HG03378 (cell line): ENCODE data around the gene RNF212B.
"Not testable (repeated sequence)": the region's sequence is repeated elsewhere in the genome, so short reads cannot be mapped to it uniquely, and the experiment has no call there.

Source experiments
- ATAC-seq: cut with Tn5 transposase; IDR thresholded peaks from one replicate; pipeline ENCODE4 v1.9.1; 2021; ENCODE audit warnings: mild to moderate bottlenecking, moderate library complexity; ENCODE audit not compliant: unreplicated experiment

The RNF212B gene, protein sequence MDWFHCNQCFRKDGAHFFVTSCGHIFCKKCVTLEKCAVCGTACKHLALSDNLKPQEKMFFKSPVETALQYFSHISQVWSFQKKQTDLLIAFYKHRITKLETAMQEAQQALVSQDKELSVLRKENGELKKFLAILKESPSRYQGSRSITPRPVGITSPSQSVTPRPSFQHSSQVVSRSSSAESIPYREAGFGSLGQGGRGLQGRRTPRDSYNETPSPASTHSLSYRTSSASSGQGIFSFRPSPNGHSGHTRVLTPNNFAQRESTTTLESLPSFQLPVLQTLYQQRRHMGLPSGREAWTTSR

DNA sequence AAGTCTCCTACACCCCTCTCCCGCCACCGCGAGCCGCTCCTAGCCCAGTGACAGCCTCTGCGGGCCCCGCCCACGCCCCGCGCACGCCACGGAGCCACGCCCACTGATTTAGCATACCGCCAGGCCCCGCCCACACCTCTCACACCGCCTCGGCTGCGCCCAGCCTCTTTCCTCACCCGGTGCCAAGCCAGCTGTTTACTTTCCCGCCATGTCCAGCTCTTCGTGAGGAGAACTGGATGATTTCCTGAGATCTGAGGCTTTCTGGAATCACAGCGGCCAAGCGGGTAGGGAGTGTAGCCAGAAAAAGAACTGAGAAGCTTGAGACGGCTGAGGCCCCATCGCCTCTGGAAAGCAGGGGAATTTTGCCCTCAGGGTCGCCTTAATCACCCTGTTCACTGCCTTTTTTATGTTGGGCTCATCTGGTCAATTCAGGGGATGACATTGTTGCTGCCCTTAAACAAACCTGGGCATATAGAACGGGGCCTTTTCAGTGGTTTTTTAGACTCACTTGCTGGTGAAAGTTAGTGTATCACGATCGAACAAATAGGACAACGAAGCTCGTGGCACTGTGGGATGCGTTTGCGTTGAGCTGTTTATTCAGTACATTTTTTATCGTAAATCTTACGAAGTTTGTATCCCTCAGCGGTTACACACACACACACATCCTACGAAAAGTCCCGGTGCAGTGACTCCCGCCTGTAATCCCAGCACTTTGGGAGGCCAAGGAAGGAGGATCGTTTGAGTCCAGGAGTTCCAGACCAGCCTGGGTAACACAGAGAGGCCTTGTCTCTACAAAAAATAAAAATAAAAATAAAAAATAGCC is at the start of gene RNF212B:
Gene RNF212B, plus strand, starts transcription at position 165 of the 823 bp plus-strand sequence. CDS start 2,410 bp downstream, outside the sequence.
- ATAC-seq = no peak

DNA sequence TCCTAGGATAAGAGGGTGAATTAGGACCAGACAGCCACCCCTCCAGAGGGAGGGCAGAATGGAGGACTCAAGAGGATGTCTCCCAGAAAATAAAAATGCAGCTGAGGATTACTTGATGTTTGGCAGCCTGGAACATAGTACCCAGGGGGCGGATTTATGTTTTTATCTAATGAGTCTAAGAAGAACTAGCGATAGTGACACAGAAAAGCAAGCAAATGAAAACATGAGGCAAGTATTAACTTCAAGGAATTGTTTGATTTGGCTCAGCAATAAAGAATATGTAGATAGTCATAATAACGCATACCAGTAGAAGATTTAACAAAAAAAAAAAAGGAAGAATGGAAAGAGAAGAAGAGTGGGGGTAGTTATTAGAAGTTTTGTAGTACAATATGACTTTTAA is 44.3 kb upstream of the RNF212B start:
- no peak for ATAC-seq

DNA sequence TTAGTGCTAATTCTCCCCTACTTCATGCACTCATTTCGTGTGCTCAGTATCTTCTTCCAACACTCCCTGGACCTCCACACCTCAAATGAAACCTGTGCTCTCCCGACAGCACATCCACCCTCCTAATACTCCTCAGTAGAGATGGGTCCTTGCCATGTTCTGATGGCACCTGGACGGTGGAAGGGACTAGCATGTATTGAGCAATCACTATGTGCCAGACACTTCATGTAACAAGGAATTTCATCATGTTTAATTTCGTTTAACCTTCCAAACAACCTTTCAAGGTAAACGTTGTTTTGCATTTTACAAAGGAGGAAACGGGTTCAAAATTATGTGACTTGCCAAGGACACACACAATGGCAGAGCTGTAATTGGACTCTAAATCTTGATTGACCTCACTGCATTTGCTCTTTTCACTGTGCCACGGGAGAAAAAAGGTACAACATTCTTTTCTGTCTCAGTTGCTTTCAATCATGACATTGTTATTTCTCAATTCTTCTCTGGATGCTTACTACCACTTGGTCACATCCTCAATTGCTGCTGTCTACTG is 42.1 kb upstream of the RNF212B start:
- no peak for ATAC-seq

DNA sequence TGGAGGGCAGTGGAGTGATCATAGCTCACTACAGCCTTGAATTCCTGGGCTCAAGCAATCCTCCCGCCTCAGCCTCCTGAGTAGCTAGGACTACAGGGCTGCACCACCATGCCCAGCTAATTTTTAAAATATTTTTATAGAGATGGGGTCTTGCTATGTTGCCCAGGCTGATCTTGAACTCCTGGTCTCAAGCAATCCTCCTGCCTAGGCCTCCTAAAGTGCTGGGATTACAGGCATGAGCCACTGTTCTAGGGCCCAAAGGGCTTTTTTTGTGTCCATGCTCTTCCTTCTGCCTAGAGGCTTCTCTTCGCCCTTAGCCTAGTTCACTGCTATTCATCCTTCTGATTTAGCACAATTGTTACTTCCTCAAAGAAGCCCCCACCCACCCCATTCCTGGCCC is 41.2 kb upstream of the RNF212B start:
- ATAC-seq = not testable (repeated sequence)

DNA sequence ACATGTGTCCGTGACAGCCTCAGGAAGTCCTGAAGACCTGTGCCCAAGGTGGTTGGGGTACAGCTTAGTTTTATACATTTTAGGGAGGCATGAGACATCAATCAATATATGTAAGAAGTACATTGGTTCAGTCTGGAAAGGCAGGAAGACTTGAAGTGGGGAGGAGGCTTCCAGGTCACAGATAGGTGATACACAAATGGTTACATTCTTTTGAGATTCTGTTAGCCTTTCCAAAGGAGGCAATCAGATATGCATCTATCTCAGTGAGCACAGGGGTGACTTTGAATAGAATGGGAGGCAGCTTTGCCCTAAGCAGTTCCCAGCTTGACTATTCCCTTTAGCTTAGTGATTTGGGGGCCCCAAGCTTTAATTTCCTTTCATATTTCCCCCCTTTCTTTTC is 38.6 kb upstream of the RNF212B start:
- not testable (repeated sequence) for ATAC-seq

DNA sequence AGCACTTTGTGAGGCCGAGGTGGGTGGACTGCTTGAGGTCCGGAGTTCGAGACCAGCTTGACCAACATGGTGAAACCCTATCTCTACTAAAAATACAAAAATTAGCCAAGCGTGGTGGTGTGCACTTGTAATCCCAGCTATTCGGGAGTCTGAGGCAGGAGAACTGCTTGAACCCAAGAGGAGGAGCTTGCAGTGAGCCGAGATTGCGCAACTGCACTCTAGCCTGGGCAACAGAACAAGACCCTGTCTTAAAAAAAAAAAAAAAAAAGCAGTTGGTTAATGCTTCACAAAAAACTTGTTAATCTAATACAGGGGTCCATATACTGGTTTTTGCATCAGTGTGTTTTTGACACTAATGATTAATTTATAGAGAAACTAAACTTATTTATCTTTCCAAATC is 35.7 kb upstream of the RNF212B start:
- ATAC-seq = no peak

DNA sequence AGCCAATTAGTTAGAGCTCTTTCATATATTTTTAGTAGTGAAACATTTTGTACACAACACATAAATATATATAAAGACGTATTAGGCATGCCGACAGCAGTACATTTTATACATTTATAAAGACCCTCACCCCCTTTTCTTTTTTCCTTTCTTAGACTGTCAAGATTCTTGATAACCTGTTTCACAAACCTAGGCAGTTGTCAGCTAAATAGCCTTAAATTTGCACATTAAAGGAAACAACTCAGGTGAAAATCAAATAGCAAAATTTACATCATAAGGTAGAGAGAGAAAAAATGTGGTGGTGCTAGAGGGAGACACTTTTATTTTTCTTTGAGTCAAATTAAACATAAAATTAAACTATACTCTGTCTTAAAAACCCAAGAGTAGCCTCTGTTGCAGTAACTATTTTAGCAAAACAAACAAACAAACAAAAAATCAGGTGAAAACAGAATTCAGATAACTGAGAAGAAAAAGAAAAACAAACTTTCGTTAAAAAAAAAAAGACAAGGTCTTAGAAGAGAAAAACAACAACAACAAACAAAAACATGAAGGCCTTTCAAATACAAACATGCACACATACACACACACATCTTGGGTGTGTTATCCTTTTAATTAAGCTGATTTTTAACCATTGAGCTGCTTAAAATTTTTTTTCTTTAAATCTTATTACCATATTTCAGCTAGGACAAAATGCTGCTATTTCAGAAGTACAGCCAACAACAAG is 31.2 kb upstream of the RNF212B start:
- no peak for ATAC-seq

DNA sequence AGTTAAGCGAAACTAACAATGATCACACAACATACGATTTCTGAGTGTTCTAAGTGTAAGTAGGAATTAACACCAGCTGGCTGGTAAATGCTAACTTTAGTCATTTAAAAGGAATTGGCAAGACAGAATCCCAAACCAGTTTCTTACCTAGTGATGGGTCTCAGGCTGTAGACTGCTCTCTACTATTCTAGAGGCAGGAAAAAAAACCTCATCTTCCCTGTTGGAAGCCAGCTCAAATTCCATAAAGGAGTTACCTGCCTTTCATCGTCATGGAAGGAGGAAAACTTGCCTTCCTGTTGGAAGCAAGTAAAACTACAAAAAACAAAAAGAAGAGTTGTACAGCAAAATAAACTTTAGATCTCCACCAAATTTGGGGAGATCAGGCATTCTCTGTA is 30.6 kb upstream of the RNF212B start:
- ATAC-seq = no peak

DNA sequence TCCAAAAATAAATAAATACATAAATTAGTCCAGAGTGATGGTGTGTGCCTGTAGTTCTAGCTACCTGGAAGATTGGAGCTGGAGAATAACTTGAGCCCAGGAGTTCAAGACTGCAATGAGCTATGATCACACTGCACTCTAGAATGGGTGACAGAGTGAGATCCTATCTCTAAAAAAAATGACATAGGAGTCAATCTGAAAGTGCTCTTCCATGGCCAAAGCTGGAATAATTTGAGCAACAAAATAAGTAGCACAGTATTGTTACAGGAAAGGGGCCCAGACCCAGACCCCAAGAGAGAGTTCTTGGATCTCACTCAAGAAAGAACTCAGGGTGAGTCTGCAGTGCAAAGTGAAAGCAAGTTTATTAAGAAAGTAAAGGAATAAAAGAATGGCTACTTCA is 29.4 kb upstream of the RNF212B start:
- no peak for ATAC-seq

DNA sequence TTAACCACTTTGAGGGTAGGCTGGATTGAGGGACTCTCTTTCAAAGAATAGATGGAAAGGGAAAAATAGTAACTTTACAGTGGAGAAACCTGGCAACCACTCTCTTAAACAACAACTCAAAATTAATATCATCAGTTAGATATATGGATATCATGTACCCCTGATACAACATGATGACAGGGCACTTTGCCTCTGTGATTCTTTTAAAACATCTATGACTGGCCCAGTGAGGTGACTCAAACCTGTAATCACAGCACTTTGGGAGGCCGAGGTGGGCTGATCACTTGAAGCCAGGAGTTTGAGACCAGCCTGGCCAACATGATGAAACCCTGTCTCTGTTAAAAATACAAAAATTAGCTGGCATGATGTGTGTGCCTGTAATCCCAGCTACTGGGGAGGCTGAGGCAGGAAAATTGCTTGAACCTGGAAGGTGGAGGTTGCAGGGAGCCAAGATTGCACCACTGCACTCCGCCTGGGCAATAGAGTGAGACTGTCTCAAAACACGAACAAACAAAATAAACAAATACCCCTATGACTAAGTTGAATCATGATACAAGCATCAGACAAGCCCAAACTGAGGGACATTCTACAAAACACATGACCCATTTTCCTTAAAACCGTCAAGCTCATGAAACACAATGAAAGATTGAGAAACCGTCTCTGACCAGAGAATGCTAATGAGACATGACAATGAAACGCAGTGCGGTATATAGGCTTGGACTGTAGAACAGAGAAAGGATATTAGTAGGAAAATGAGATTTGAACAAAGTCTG is 27.9 kb upstream of the RNF212B start:
- ATAC-seq = no peak

DNA sequence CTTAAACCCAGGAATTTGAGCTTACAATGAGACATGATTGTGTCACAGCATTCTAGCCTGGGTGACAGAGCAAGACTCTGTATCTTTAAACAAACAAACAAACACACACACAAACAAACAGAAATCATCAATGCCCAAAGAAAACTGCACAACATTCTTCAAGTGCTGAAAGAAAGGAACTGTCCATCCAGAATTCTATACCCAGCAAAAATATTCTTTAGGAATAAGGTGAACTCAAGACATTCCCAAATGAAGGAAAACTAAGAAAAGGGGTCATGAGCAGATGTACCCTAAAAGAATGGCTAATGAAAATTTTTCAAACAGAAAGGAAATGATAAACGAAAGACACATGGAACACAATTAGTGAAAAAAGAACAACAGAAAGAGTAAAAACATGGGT is 22.3 kb upstream of the RNF212B start:
- no peak for ATAC-seq

DNA sequence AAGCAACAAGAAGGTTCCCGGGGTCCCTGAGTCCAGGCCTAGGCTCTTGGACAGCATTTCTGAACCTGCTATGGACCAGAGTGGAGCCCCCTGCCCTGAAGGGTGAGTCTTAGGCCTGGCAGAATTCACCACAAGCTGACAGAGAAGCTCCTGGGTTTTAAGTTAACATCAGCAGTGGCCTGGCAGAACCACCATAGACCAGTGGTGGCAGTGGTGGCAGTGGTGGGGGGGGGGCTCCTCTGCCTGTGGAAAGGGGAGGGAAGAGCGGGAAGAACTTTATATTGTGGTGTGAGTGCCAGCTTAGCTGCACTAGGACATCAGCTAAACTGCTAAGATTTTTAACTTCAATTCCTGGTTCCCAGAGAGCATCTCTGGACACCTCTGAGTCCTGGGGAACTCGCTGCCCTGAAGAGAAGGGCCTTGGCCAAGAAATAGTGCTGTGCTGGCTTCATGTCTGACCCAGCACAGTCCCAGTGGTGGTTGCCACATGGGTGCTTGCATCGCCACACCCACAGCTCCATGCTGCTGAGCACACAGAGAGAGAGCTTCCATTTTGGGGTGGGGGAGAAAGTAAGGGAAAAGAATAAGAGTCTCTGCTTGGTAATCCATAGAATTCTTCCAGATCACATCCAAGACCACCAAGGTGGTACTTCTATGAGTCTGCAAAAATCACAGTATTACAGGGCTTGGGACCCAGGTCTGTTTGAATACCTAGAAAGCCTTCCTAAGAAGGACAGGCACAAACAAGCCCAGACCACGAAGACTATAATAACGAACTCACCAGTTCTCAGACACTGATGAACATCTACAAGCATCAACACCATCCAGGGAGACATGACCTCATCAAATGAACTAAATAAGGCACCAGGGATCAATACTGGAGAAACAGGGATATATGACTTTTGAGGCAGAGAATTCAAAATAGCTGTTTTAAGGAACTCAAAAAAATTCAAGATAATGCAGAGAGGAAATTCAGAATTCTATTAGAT is 20.4 kb upstream of the RNF212B start:
- ATAC-seq = no peak

DNA sequence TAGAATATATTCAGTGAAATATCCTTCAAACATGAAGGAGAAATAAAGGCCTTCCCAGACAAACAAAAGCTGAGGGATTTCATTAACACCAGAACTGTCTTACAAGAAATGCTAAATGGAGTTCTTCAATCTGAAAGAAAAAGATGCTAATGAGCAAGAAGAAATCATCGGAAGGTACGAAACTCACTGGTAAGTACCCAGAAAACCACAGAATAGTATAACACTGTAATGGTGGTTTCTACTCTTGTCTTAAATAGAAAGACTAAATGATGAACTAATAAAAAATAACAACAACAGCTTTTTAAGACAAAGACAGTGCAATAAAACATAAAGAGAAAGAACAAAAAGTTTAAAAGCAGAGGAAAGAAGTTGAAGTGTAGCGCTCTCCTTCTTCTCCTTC is 18.7 kb upstream of the RNF212B start:
- ATAC-seq = no peak

DNA sequence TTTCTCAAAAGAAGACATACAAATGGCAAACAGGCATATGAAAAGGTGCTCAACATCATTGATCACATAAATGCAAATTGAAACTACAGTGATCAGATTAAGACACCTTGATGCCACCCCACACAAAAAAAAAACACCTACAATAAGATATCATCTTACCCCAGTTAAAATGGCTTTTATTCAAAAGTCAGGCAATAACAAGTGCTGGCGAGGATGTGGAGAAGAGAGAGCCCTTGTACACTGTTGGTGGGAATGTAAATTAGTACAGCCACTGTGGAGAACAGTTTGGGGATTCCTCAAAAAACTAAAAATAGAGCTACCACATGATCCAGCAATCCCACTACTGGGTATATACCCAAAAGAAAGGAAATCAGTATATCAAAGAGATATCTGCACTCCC is 12.8 kb upstream of the RNF212B start:
- ATAC-seq = not testable (repeated sequence)

DNA sequence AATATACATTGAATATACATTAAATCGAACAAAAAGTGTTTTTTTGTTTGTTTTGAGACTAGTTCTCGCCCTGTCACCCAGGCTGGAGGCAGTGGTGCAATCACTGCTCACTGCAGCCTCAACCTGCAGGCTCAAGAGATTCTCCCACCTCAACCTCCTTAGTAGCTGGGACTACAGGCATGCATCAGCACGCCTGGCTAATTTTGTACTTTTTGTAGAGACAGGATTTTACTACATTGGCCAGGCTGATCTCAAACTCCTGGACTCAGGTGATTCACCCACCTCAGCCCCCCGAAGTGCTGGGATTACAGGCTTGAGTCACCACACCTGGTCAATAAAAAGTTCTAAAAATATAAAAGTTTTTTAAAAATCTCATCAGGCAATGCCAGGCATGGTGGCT is 10.2 kb upstream of the RNF212B start:
- ATAC-seq = no peak

DNA sequence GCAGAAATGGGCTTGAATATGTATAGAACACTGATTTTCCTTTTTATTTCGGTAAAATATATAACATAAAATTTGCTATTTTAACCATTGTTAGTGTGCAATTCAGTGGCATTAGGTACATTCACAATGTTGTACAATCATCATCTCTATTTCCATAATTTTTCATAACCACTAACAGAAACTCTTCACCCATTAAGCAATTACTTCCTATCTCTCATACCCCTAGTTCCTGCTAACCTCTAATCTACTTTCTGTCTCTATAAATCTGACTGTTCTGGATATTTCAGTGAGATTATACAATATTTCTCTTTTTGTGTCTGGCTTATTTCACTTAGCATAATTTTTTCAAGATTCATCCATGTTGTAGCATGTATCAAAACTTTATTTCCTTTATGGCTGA is 8.9 kb upstream of the RNF212B start:
- no peak for ATAC-seq

DNA sequence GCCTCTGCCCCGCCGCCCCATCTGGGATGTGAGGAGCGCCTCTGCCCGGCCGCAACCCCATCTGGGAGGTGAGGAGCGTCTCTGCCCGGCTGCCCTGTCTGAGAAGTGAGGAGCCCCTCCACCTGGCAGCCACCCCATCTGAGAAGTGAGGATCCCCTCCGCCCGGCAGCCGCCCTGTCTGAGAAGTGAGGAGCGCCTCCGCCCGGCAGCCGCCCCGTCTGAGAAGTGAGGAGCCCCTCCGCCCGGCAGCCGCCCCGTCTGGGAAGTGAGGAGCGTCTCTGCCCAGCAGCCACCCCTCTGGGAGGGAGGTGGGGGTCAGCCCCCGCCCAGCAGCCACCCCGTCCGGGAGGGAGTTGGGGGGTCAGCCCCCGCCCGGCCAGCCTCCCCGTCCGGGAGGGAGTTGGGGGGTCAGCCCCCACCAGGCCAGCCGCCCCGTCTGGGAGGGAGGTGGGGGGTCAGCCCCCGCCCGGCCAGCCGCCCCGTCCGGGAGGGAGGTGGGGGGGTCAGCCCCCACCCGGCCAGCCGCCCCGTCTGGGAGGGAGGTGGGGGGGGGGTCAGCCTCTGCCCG is 5.4 kb upstream of the RNF212B start:
- not testable (repeated sequence) for ATAC-seq

DNA sequence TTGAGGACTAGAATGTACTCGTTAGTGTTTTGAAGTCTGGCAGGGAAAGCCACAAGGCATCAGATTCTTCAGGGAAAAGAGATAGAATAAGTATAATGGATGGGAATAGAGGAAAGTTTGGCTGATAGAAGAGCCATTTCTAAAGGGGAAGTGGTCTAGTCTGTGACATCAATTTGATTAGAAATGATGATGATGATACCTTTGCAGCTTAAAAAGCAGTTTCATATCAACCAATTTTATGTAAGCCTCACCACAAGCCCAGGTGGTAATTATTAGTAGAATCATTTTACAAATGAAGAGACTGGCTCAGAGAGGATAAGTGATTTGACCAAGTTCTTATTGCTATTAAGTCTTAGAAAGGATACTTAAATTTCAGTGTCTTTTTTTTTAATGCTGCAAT is 2.9 kb downstream of the RNF212B start:
- no peak for ATAC-seq

DNA sequence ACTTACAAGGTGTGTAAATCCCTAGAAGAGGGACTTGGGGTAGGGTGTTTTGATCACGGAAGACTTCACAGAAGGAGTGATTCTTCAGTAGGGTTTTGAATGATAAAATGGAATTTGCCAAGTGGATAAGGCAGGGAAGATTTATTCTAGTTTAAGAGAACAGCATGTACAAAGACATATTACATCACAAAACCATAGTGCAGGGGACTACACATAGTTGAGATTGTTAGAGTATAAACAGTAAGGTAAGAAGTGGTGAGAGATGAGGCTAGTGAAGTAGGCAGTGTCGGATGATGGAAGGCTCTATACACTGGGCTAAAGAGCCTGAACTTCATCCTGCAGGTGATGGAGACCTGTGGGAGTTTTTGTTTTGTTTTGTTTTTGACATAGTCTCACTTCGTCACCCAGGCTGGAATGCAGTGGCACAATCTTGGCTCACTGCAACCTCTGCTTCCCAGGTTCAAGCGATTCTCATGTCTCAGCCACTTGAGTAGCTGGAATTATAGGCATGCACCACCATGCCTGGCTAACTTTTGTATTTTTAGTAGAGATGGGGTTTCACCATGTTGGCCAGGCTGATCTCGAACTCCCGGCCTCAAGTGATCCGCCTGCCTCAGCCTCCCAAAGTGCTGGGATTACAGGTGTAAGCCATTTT is 3.5 kb downstream of the RNF212B start:
- ATAC-seq = not testable (repeated sequence)
